T-helper 2 cell treated with Interferon-gamma antibody and Interleukin-4, amounts not matched to agents 100 ng/mL and 5 ng/mL, for 36 hours (primary cell): Measurements from ENCODE around the gene CASQ2. TPM values are rescaled to one million over a fixed set of nuclear protein-coding genes. Genes with fewer than 3 reads are reported as not detected.

Experiments used
- intact Hi-C: fragments of 100-400 bp; cut with micrococcal nuclease; formaldehyde crosslinking; loops from one replicate; pipeline ENCODE4 v1.15.1; 2023
- total RNA-seq: library from RNA; stranded (reverse); gene quantifications from 2 replicates; pipeline ENCODE4 v1.2.3, GENCODE V29; 2022

Gene CASQ2
- total RNA-seq, 1 donor from 2014 or later: not detected

DNA sequence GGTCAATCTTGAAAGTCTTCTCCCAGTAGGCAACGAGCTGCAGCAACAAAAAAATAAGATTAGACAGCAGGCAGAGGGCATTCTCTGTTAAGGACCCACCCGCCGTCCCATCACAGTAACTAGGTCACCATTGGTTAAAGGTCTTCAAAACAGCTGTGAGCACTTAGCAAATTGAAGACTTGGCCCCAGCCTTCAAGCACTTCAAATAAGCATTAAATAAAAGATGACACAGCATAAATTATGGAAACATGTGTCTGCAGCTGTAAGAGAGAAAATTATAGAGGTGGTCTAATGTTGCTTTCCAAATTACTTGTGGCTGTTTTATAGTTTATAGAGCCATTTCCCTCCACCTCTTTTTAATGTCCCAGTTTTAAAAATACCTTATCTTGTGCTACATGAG is 65.6 kb downstream of the CASQ2 start:
- intact Hi-C loops: no loop called here

DNA sequence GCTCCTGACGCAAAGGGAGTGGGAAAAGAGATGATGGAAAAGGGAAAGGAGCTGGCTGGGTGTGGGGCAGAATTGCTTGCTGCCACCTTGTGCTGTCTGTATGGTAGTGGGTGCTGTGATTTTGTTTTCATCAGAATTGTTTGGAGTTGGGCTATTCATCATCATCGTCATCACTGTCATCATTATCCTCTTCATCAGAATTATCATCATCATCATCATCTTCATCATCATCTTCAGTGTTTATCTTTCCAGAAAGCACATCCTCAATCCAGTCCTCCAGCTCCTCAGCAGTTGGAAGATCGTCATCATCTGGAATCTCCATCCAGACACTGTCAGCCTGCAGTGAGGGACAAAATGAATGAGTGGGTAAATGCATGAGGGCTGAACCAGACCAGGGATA is 67.4 kb downstream of the CASQ2 start:
- intact Hi-C loops: no loop called here

DNA sequence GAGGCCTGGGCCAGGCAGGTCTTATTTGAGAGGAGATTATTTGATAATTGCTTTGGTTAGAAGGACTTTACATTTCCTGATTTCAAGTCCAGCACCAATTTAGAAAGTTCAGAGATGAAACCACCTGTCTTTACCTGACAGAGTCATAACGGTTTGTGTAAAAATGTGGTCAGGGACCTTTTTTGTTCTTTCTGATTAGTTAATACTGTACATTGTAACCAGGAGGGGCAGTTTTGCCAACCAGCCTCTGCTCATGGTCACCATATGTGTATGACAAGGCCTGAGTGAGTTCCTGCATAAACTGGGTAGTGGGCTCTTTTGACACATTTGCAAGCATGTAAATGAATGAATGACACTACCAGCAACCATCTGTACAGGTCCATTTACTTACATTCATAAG is 70.9 kb downstream of the CASQ2 start:
- intact Hi-C loops: no loop called here

- intact Hi-C loops: no loop called here
These were observed 73.7 kb downstream of the CASQ2 start for GRCh38 chr1:115694805-115695204.

GRCh38 chr1:115692224-115692623 is 76.3 kb downstream of the CASQ2 start:
- intact Hi-C loops: no loop called here

DNA sequence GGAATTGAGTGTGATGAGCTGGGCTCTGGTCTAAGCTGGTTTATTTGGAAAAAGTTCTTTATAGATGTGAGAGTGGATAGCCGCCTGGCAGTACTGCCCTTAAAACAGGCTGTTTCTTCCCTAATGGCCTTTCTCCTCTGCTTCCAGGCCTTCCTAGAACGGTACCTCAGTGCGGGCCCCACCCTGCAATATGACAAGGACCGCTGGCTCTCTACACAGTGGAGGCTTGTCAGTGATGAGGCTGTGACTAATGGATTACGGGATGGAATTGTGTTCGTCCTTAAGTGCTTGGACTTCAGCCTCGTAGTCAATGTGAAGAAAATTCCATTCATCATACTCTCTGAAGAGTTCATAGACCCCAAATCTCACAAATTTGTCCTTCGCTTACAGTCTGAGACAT is 77.5 kb downstream of the CASQ2 start:
- intact Hi-C loops: no loop called here

DNA sequence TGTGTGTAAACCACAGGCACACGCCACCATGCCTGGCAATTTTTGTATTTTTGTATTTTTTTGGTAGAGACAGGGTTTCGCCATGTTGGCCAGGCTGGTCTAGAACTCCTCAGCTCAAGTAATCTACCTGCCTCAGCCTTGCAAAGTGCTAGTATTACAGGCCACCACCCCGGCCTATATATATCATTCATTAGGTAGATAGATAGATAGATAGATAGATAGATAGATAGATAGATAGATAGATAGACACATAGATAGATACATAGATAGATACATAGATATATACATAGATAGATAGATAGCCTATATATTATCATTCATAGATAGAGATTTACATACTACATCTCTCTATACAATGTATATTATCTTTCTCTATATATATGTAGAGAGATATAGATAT is 80.8 kb downstream of the CASQ2 start:
- intact Hi-C loops: no loop called here

DNA sequence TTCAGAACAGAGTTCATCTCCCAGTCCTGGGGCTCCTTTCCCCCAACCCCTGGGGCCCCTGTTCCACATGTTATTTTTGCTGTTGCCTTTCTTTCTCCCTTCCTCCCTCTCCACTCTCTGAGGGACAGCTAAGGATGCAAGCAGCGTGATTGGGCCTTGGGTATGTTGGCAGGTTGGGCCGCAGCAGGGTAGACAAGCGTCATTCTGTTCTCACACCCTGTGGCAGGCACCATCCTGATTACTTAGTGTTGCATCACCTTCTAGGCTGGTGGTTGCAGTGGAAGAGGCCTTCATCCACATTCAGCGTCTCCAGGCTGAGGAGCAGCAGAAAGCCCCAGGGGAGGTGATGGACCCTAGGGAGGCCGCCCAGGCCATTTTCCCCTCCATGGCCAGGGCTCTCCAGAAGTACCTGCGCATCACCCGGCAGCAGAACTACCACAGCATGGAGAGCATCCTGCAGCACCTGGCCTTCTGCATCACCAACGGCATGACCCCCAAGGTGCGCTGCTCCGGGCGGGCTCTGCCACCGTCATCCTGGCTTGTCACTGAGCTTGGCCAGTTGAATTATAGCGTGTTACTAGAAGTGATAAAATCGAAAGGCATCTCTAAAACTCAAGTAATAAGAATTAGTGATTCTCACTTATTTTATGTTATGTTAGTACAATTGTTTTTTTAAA is 83.3 kb downstream of the CASQ2 start:
- intact Hi-C loops: no loop called here

- intact Hi-C loops: no loop called here
These were observed 85.7 kb downstream of the CASQ2 start for GRCh38 chr1:115682792-115683191.

DNA sequence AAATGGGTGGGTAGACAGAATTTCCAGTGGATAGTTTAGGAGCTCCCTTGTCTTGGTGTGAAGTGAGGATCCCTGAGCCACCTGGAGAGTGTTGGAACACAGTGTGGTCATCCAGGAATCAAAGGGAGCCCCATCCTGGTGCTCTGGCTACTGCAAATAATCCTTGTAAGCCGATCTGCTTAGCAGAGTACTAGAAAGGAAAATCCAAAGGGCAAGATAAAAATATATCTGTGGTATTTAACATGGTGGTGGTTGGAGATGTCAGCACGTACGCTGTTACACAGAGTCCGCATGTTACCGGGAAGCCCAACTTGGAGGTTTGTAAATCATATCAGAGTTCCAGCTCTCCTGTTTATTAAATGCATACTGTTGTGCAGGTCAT is 87.8 kb downstream of the CASQ2 start:
- intact Hi-C loops: no loop called here

DNA sequence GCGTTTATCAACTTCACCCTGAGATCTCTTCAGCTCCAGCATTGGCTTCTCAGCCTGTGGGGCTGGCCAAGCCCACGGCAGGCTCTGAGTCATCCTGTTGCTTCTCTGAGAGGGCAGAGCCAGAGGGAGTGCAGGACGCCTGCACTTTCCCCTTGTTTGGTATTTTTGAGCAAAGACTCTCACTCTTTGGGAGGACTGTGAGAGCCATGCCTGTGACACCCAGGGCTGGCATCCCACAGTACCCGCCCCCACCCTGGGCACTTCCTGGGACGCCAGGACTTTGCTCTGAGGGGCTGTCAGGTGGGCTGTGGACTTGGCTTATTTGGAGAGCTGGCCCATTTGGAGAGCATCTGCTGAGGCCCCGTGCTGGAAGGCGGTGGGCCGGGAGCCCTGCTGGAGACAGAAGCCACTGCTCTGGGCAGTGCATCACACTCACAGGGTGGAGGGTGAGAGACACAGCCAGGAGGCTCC is 89.3 kb downstream of the CASQ2 start:
- intact Hi-C loops: no loop called here

- intact Hi-C loops: no loop called here
These were observed 90.4 kb downstream of the CASQ2 start for GRCh38 chr1:115678141-115678540.

GRCh38 chr1:115677565-115677964 is 90.9 kb downstream of the CASQ2 start:
- intact Hi-C loops: no loop called here

- intact Hi-C loops: no loop called here
These were observed 91.3 kb downstream of the CASQ2 start for GRCh38 chr1:115677182-115677555.

GRCh38 chr1:115676498-115677181 is 91.9 kb downstream of the CASQ2 start:
- intact Hi-C loops: no loop called here

DNA sequence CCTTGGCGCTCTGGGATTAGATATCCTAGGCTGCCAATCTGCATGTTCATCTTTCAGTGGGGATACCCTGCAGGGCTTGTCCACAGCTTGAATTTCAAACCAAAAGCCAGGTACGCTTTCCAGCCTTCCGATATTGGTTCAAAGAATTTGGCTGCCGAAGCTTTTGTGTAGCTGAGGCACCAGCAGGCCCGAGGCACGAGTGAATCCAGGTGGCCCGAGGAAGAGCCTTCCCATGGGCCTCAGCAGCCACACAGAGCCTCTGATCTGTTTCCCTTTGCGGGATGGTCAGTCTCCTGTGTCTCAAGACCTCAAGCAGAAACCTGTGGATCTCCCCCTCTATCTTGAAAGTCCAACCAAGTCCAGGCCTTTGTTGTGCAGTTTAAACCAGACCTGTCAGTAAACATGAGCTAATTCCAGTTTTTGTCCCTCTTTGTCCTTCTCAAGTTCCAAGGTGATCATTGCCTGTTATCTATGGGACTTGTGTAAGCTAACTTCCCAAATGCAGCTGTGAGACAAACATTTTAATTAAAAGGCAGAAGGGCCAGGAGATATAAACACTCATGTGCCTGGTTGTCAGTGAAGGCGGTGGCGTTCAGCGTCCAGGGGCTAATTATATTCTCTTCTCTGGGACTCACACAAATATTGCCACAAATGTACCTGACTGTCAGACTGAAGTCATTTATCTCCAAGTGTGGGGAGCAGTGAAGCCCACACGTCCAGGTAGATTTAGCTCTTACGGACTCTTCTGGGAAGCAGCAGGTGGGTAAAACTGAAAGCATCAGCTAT is 96.1 kb downstream of the CASQ2 start:
- intact Hi-C loops: no loop called here

DNA sequence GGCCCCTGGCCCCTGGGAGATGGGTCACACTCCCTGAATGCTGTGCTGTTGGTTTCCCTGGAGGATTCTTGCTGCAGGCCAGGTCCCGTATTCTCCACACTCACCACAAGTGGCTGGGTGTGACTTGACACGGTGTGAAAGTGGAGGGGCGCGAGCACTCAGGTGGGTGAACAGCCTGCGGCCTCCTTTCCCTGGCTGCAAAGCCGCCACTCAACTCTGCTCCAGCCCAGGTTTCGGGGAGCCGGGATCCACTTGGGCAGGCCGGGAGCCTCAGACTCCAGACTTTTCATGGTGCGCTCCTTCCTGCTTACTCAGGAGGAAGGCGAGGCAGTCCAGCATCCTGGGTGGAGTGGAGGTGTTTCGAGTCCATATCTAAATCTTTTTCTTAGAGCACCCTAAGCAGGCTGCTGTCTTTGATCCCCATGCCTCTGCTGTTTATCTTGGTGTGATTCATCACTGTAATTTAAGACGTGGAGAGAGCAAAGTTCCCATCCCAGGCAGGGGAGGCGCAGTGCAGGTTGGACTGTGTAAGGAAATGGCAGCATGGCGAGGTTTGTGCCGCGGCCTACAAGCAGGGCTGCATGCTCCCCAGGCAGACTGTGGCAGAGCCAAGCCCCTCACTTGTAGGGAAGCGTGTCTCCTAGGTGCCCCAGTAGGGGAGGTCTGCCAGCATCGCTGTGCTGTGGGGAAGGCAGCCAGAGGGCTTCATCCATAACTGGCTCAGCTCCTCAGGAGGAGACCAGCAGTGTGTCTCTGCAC is 97.2 kb downstream of the CASQ2 start:
- intact Hi-C loops: no loop called here

DNA sequence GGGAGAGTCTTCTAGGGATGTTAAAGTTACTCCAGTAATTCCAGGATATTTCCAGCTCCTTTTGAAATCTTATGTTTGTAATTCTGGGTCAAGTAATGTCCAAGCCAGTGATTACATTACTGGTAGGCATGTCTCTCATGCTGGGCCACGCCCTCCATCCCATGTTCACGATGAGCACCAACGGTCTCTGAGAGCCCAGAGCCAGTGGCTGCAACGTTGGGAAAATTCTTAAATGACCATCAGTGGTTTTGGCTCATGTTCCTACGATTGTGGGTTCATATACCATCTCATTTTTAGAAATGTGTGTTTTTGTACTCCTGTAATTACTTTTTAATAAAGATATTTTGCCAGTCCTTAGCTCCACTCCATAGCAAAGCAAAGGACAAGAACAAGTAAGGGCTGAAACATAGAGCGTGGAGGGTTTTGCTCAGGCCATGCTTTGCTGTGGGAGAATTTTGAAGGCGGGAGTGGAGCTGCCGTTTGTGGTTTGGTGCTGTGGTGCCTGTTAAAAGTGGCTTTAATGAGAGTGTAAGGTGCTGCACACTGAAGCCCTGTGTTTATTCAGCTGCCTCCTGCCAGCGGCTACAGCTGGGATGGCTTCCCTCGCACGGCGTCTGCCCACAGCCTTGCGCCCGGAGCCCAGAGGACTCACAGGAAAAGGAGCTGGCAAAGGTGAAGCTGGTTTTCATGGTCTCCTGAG is 97.9 kb downstream of the CASQ2 start:
- intact Hi-C loops: no loop called here

DNA sequence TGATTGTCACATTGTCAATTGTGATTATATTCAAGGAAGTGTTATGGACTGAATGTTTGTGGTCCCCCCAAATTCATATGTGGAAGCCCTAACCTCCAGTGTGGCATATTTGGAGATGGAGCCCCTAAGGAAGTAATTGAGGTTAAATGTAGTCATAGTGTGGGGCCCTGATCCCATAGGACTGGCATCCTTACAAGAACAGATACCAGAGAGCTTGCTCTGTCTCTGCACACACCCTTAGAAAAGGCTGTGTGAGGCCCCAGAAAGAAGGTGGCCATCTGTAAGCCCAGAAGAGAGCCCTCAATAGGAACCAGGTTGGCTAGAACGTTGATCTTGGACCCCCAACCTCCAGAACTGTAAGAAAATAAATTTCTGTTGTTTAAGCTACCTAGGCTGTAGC is 98.6 kb downstream of the CASQ2 start:
- intact Hi-C loops: no loop called here

DNA sequence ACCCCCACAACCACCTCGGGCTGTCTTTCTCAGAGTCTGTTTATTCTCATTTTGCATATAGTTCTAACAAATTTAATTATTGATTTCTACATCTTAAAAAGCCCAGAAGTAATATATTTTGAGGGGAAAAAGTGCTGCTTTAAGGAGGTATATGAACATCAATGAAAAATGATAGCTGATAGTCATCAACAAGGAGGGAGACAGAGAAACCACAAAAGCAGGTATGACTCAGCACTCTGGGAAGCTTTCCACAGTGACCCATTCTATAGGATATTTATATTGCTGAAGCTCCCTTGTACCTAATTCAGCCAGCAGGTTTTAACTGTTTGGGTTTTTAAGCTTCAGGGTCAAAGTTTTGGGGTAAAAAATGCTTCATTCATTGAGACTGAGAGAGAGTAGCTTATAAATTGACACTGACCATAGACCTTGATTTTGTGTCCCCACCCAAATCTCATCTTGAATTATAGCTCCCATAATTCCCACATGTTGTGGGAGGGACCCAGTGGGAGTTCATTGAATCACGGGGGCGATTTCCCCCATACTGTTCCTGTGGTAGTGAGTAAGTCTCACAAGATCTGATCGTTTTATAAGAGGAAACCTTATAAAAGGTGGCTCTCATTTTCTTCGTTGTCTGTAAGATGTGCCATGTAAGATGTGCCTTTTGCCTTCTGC is 99.4 kb downstream of the CASQ2 start:
- intact Hi-C loops: no loop called here

- intact Hi-C loops: no loop called here
These were observed 99.9 kb downstream of the CASQ2 start for GRCh38 chr1:115668579-115668978.
